Stomach (tissue), 9 donors: ENCODE measurements around the gene NEMP2. TPM values are rescaled to one million over a fixed set of nuclear protein-coding genes. Genes with fewer than 3 reads are reported as not detected.

Experiments used
- DNase-seq, 2 donors: peaks; one replicate each; pipeline versions ENCODE4 v3.0.0 to v3.0.0-alpha.2; 2013 to 2019
- H3K27ac ChIP-seq, 5 donors: fragments of 200-600 bp in 4 of 5; sonication (generic) in 4 of 5; one replicate each; pipeline ENCODE4 v1.5.1; 2013 to 2019; ENCODE audit warnings: mild to moderate bottlenecking in 1 of 5, moderate library complexity in 1 of 5
- H3K27me3 ChIP-seq, 3 donors: fragments of 200-600 bp; sonication (generic); one replicate each; pipeline ENCODE4 v1.5.1; 2017 to 2019; ENCODE audit warnings: mixed run types in 1 of 3
- H3K36me3 ChIP-seq, 4 donors: fragments of 200-600 bp; sonication (generic); 1 replicate in 3 of 4; 2 replicates in 1 of 4; pipeline ENCODE4 v1.5.1; 2016 to 2019
- H3K4me1 ChIP-seq, 4 donors: fragments of 200-600 bp; sonication (generic); one replicate each; pipeline ENCODE4 v1.5.1; 2016 to 2019
- H3K4me3 ChIP-seq, 4 donors: fragments of 200-600 bp; sonication (generic) in 3 of 4; one replicate each; pipeline ENCODE4 v1.5.1; 2016 to 2019; ENCODE audit warnings: mild to moderate bottlenecking in 1 of 4
- H3K9me3 ChIP-seq, 4 donors: fragments of 200-600 bp; sonication (generic); one replicate each; pipeline ENCODE4 v1.5.1; 2016 to 2019
- CTCF ChIP-seq, 7 experiments: fragments of 450-650 bp in 4 of 7; fragments of 200-600 bp in 3 of 7; sonication (generic) in 3 of 7; IDR thresholded peaks; one replicate each; pipeline ENCODE4 v1.5.1; 2016 to 2019; ENCODE audit warnings: antibody characterized with exemption in 7 of 7, control low read depth in 2 of 7, mild to moderate bottlenecking in 1 of 7
- EP300 ChIP-seq: sonication (generic); formaldehyde crosslinking; IDR thresholded peaks from one replicate; pipeline ENCODE4 v1.6.1; 2017; ENCODE audit warnings: antibody characterized with exemption
- POLR2A ChIP-seq, 4 donors: fragments of 450-650 bp; IDR thresholded peaks; one replicate each; pipeline ENCODE4 v1.6.1; 2016; ENCODE audit warnings: antibody characterized with exemption in 4 of 4, control low read depth in 2 of 4, mild to moderate bottlenecking in 1 of 4, moderate library complexity in 1 of 4
- POLR2AphosphoS5 ChIP-seq, 3 donors: sonication (generic); formaldehyde crosslinking; IDR thresholded peaks; one replicate each; pipeline ENCODE4 v1.6.1; 2016; ENCODE audit warnings: antibody characterized with exemption in 3 of 3
- WGBS, 5 donors: extraction: QIAGEN DNeasy Blood & Tissue Kit in 3 of 5; methylation state at CpG; one replicate each; pipeline versions ENCODE4 v1.1.5 to v1.1.7; 2013 to 2018; 5-methylcytosine and 5-hydroxymethylcytosine counted together
- intact Hi-C: fragments of 100-400 bp; cut with DNase I; formaldehyde crosslinking; loops from one replicate; pipeline ENCODE4 v1.15.1; 2023; ENCODE audit warnings: low total_unique reads
- polyA plus RNA-seq, 3 donors: library from polyadenylated mRNA; stranded (reverse); fragments of 200-250 nt; gene quantifications; one replicate each; pipeline ENCODE4 v1.2.3, GENCODE V29; 2013
- total RNA-seq, 5 donors: library from RNA; depleted of rRNA; stranded (reverse); fragments of >200 nt; gene quantifications; one replicate each; pipeline versions ENCODE4 v1.1.0 to v1.2.3, GENCODE V29; 2014 to 2016
- donor health status: healthy with polysubstance abuse.
- donor health status: Bipolar disorder and iron deficiency.
- donor health status: healthy.

The NEMP2 gene
- total and polyA plus RNA-seq, 8 donors = 0.60 to 18.7 (median 1.6) TPM; not detected in 2

GRCh38 chr2:190462181-190462580 lies 72.3 kb downstream of the NEMP2 start:
- Histone ChIP-seq H3K27me3 (no peaks in the 10 kb centered on the region), H3K4me1 (peaks cover 8 to 26% (median 11%) of the 10 kb centered on the region in 4 donors), H3K36me3 (peaks cover 0 to under 1% (median under 1%) of the 10 kb centered on the region in 4 donors), H3K4me3 (no peak overlapping the region), H3K27ac (no peak overlapping the region), H3K9me3 (no peaks in the 10 kb centered on the region)
- TF ChIP-seq POLR2A (IDR thresholded peaks at IDR 0.05) (no peak), POLR2AphosphoS5 (IDR thresholded peaks at IDR 0.05) (no peak), CTCF (IDR thresholded peaks at IDR 0.05) (no peak), EP300 (no peak)
- DNase-seq = no peak
- WGBS, 5 donors = 87 to 96% (median 91%) methylated on average over 2 of the region's 2 CpGs
- intact Hi-C loops = no loop called here

- 79 to 98% (median 89%) methylated on average over 5 of the region's 5 CpGs for whole genome bisulfite sequencing, 5 donors
- no peak for TF ChIP-seq EP300
- TF ChIP-seq POLR2AphosphoS5 (IDR thresholded peaks at IDR 0.05) = no peak
- TF ChIP-seq CTCF (IDR thresholded peaks at IDR 0.05) = no peak
- no peak for TF ChIP-seq POLR2A (IDR thresholded peaks at IDR 0.05)
Observed at GRCh38 chr2:190460487-190460886, 74.0 kb downstream of the NEMP2 start.

GRCh38 chr2:190459881-190460280 lies 74.6 kb downstream of the NEMP2 start:
- H3K9me3 ChIP-seq = no peaks in the 10 kb centered on the region
- TF ChIP-seq CTCF (IDR thresholded peaks at IDR 0.05) = no peak
- no peak for TF ChIP-seq POLR2A (IDR thresholded peaks at IDR 0.05)
- TF ChIP-seq POLR2AphosphoS5 (IDR thresholded peaks at IDR 0.05) = no peak
- no peak for TF ChIP-seq EP300
- no peak overlapping the region for H3K27ac ChIP-seq
- H3K27me3 ChIP-seq = no peaks in the 10 kb centered on the region
- DNase-seq = no peak
- WGBS, 5 donors = 82 to 94% (median 84%) methylated on average over 1 of the region's 1 CpG
- peaks cover 0 to 12% (median 7%) of the 10 kb centered on the region in 4 donors for H3K36me3 ChIP-seq
- H3K4me3 ChIP-seq = no peak overlapping the region
- intact Hi-C loops = no loop called here
- H3K4me1 ChIP-seq = peaks cover 0 to 16% (median 3%) of the 10 kb centered on the region in 4 donors

More at GRCh38 chr2:190460487-190460886, 74.0 kb downstream of the NEMP2 start:
- no peak for DNase-seq
- peaks cover 0 to 12% (median 7%) of the 10 kb centered on the region in 4 donors for H3K36me3 ChIP-seq
- intact Hi-C loops = no loop called here
- no peak overlapping the region for H3K4me3 ChIP-seq
- no peak overlapping the region for H3K27ac ChIP-seq
- peaks cover 0 to 19% (median 3%) of the 10 kb centered on the region in 4 donors for H3K4me1 ChIP-seq
- no peaks in the 10 kb centered on the region for H3K27me3 ChIP-seq
- no peaks in the 10 kb centered on the region for H3K9me3 ChIP-seq

- Histone ChIP-seq H3K36me3 (peaks cover 0 to 18% (median 9%) of the 10 kb centered on the region in 4 donors), H3K9me3 (no peaks in the 10 kb centered on the region), H3K4me1 (peaks cover 0 to 6% (median 3%) of the 10 kb centered on the region in 4 donors), H3K27ac (no peak overlapping the region), H3K4me3 (no peak overlapping the region), H3K27me3 (no peaks in the 10 kb centered on the region)
- DNase-seq = no peak
- intact Hi-C loops = no loop called here
- TF ChIP-seq POLR2AphosphoS5 (IDR thresholded peaks at IDR 0.05) (no peak), CTCF (IDR thresholded peaks at IDR 0.05) (no peak)
- WGBS, 5 donors = 89 to 94% (median 91%) methylated on average over 8 of the region's 8 CpGs
Observed at GRCh38 chr2:190458352-190459107, 76.0 kb downstream of the NEMP2 start.
